ENCODE results near the gene SYT13.

Gene SYT13

GRCh38 chr11:45321031-45321595, 35.0 kb upstream of the SYT13 start:
- H3K27ac Mint-ChIP-seq = no peak overlapping the region
- peaks cover 17% of the 10 kb centered on the region for H3K27me3 Mint-ChIP-seq
- H3K4me1 Mint-ChIP-seq (ENCODE audit: low read depth) = no peaks in the 10 kb centered on the region
- H3K36me3 Mint-ChIP-seq (ENCODE audit: low read depth) = no peaks in the 10 kb centered on the region
- H3K4me3 Mint-ChIP-seq = no peak overlapping the region
- no peaks in the 10 kb centered on the region for H3K9me3 Mint-ChIP-seq

DNA sequence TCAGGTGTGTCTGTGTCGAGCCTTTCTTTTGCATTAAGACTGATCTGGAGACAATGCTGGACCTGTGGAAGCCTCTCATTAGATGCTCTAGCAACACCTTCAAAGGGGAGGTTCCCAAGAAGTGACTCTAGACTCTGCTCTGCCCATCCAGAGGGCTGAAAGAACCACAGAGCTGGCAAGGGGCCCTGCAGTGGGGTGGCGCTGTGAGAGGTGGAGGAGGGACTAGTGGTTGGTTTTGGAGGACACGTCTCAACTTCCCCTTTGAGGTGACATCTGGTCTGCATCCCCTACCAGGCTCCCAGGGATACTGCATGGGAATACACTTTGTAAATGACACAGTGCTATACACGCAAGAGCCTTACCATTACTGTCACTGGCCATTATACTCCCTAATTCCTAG, 34.2 kb upstream of the SYT13 start:
- Mint-ChIP-seq H3K27ac (no peak overlapping the region), H3K36me3 (ENCODE audit: low read depth) (no peaks in the 10 kb centered on the region), H3K27me3 (peaks cover 17% of the 10 kb centered on the region), H3K4me1 (ENCODE audit: low read depth) (no peaks in the 10 kb centered on the region), H3K4me3 (no peak overlapping the region), H3K9me3 (no peaks in the 10 kb centered on the region)

DNA sequence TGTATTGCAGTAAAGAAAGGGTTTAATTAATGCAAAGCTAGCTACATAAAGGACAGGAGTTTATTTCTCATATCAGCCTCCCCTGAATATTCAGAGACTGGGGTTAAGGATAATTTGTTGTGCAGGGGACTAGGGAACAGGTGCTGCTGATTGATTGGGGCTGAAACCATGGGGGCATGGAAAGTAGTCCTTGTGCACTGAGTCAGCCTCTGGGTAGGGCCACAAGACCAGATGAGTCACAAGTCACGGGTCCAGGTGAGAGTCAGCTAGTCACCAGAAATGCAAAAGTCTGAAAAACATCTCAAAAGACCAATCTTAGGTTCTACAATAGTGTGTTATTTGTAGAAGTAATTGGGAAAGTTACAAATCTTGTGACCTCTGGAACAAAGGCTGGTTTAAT, 32.9 kb upstream of the SYT13 start:
- no peaks in the 10 kb centered on the region for H3K36me3 Mint-ChIP-seq (ENCODE audit: low read depth)
- H3K4me1 Mint-ChIP-seq (ENCODE audit: low read depth) = no peaks in the 10 kb centered on the region
- H3K27ac Mint-ChIP-seq = no peak overlapping the region
- no peak overlapping the region for H3K4me3 Mint-ChIP-seq
- H3K27me3 Mint-ChIP-seq = peaks cover 21% of the 10 kb centered on the region
- no peaks in the 10 kb centered on the region for H3K9me3 Mint-ChIP-seq

DNA sequence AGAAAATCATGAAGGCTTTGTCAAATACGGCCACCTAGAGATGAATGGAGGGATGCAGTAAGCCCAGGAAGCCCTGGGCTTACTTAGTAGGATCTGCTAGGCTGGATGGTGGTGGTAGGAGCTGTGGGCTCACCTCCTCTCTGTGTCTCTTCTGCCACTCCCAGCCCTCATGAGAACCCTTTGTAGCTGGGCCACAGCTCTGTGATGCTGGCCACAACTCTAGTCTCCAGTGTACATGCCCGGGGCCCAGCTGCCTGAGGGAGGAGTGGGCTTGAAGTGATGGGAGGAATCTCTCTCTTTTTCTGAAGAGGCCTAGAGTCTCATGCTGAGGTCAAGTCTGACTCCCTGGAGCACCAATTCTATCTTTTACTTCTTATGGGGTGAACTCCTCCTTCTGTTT, 32.4 kb upstream of the SYT13 start:
- Mint-ChIP-seq H3K9me3 (no peaks in the 10 kb centered on the region), H3K4me3 (no peak overlapping the region), H3K27me3 (peaks cover 21% of the 10 kb centered on the region), H3K4me1 (ENCODE audit: low read depth) (no peaks in the 10 kb centered on the region), H3K36me3 (ENCODE audit: low read depth) (no peaks in the 10 kb centered on the region), H3K27ac (no peak overlapping the region)

DNA sequence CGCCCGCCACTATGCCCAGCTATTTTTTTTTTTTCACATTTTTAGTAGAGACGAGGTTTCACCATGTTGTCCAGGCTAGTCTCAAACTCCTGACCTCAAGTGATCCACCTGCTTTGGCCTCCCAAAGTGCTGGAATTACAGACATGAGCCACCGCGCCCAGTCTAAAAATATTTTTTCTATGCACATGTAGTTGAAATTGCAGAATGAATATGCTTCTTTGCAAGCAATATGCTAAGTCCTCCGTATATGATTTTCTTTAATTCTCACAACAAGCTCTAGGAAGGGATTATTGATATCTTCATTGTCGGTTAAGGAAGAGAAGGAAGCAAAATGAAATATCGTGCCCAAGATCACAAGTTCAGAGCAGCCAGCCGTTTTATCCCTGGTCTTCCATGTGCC, 30.1 kb upstream of the SYT13 start:
- Mint-ChIP-seq H3K9me3 (no peaks in the 10 kb centered on the region), H3K36me3 (ENCODE audit: low read depth) (no peaks in the 10 kb centered on the region), H3K27ac (no peak overlapping the region), H3K4me3 (no peak overlapping the region), H3K4me1 (ENCODE audit: low read depth) (no peaks in the 10 kb centered on the region), H3K27me3 (peaks cover 26% of the 10 kb centered on the region)

- Mint-ChIP-seq H3K36me3 (ENCODE audit: low read depth) (no peaks in the 10 kb centered on the region), H3K4me3 (no peak overlapping the region), H3K27me3 (peaks cover 26% of the 10 kb centered on the region), H3K9me3 (no peaks in the 10 kb centered on the region), H3K27ac (no peak overlapping the region), H3K4me1 (ENCODE audit: low read depth) (no peaks in the 10 kb centered on the region)
These were observed 28.8 kb upstream of the SYT13 start for GRCh38 chr11:45314900-45315299.

- H3K4me3 Mint-ChIP-seq = no peak overlapping the region
- no peaks in the 10 kb centered on the region for H3K36me3 Mint-ChIP-seq (ENCODE audit: low read depth)
- H3K27ac Mint-ChIP-seq = no peak overlapping the region
- H3K4me1 Mint-ChIP-seq (ENCODE audit: low read depth) = no peaks in the 10 kb centered on the region
- H3K27me3 Mint-ChIP-seq = peaks cover 26% of the 10 kb centered on the region
- H3K9me3 Mint-ChIP-seq = no peaks in the 10 kb centered on the region
These were observed 27.2 kb upstream of the SYT13 start for GRCh38 chr11:45313171-45313865.

DNA sequence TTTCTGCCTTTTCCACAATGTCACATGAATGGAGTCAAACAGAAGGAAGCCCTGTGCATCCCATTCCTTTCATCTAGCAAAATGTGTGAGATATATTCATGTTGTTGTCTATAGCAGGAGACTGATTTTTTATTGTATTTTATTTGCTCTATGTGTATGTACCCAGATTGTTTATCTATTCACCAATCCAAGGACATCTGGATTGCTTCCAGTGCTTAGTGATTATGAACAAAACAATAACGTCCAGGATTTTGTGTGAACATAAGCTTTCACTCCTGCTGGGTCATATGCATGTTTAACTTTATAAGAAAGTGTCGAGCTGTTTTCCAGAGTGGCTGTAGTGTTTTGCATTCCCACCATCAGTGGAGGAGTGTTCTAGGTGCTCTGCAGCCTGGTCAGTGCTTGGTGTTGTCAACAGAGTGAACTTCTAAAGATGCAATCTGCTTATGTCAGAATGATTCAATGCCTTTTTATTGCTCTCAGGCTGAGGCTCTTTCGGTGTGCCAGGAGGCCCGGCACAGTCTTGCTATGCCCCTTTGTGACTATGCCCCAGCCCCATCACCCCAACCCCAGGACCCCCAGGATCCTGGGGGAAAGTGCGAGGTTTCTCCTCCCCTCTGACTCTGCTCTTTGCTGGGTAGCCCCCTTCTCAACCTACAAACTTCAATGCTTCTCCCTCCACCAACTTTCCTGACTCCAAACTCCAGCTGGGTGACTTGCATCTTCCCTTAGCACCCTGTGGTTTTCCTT, 19.9 kb upstream of the SYT13 start:
- no peak overlapping the region for H3K27ac Mint-ChIP-seq
- no peak overlapping the region for H3K4me3 Mint-ChIP-seq
- H3K9me3 Mint-ChIP-seq = no peaks in the 10 kb centered on the region
- H3K4me1 Mint-ChIP-seq (ENCODE audit: low read depth) = no peaks in the 10 kb centered on the region
- no peaks in the 10 kb centered on the region for H3K36me3 Mint-ChIP-seq (ENCODE audit: low read depth)
- H3K27me3 Mint-ChIP-seq = peaks cover 4% of the 10 kb centered on the region

- no peaks in the 10 kb centered on the region for H3K36me3 Mint-ChIP-seq (ENCODE audit: low read depth)
- no peaks in the 10 kb centered on the region for H3K4me1 Mint-ChIP-seq (ENCODE audit: low read depth)
- no peak overlapping the region for H3K27ac Mint-ChIP-seq
- H3K27me3 Mint-ChIP-seq = peaks cover 4% of the 10 kb centered on the region
- H3K4me3 Mint-ChIP-seq = no peak overlapping the region
- H3K9me3 Mint-ChIP-seq = no peaks in the 10 kb centered on the region
These were observed 18.8 kb upstream of the SYT13 start for GRCh38 chr11:45304992-45305335.

GRCh38 chr11:45304111-45304991, 18.2 kb upstream of the SYT13 start:
- H3K36me3 Mint-ChIP-seq (ENCODE audit: low read depth) = no peaks in the 10 kb centered on the region
- H3K4me3 Mint-ChIP-seq = no peak overlapping the region
- H3K4me1 Mint-ChIP-seq (ENCODE audit: low read depth) = no peaks in the 10 kb centered on the region
- peaks cover 4% of the 10 kb centered on the region for H3K27me3 Mint-ChIP-seq
- H3K27ac Mint-ChIP-seq = no peak overlapping the region
- no peaks in the 10 kb centered on the region for H3K9me3 Mint-ChIP-seq

DNA sequence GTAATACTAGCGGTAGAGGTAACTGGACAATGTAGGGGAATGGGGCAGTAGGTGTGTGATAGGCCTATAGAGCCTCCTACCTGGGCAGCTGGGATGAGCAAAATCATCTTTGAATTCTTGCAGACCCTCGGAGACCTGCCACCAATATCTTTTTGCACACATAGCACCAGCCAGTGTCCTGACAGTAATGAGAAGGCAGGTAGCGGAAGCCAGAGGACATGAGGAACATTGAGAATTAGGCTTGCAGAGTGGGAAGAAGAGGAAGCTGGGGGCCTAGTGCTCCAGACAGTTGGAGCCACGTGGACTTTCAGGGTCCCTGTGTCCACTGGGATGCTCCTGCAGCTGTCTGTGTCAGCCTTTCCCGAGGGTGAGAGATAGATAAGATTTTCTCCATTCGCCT, 17.2 kb upstream of the SYT13 start:
- Mint-ChIP-seq H3K4me3 (no peak overlapping the region), H3K4me1 (ENCODE audit: low read depth) (no peaks in the 10 kb centered on the region), H3K36me3 (ENCODE audit: low read depth) (no peaks in the 10 kb centered on the region), H3K27me3 (peaks cover 8% of the 10 kb centered on the region), H3K27ac (no peak overlapping the region), H3K9me3 (no peaks in the 10 kb centered on the region)

DNA sequence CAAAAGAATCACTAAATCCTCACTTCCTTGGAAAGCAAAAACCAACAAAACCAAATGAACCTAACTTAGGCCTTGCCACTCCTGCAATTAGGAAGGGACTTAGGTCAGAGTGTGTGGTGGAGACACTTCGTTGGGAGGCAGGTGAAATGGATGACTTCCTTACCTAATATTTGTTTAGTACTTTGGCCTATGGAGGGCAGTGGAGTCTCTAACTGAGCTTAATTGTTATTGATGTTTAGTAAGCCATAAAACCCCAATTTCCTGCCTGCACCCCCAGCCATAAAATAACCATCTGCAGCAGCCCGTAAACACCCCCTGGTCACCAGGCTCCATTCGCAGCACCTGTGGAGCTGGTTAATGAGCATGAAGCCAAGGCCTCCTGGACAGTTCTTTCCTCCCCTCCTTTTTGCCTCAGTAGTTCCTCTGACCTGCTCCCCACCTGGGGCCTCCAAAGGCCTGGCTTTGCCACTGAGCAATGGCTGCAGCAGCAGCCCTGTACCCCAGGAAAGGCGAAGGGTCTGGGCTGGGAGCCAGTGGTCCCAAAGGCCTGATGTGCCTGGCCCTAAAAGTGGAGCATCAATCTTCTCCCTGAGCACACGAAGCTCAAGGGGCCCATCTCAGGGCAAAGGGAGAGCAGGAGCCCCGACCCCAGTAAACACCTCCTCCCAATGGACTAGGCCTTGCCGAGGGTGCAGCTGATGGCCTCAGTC, 15.6 kb upstream of the SYT13 start:
- peaks cover 13% of the 10 kb centered on the region for H3K27me3 Mint-ChIP-seq
- no peak overlapping the region for H3K4me3 Mint-ChIP-seq
- no peak overlapping the region for H3K27ac Mint-ChIP-seq
- no peaks in the 10 kb centered on the region for H3K9me3 Mint-ChIP-seq
- no peaks in the 10 kb centered on the region for H3K36me3 Mint-ChIP-seq (ENCODE audit: low read depth)
- no peaks in the 10 kb centered on the region for H3K4me1 Mint-ChIP-seq (ENCODE audit: low read depth)

GRCh38 chr11:45300715-45301114, 14.6 kb upstream of the SYT13 start:
- Mint-ChIP-seq H3K4me3 (no peak overlapping the region), H3K4me1 (ENCODE audit: low read depth) (no peaks in the 10 kb centered on the region), H3K27me3 (peaks cover 10% of the 10 kb centered on the region), H3K27ac (no peak overlapping the region), H3K9me3 (no peaks in the 10 kb centered on the region), H3K36me3 (ENCODE audit: low read depth) (no peaks in the 10 kb centered on the region)

DNA sequence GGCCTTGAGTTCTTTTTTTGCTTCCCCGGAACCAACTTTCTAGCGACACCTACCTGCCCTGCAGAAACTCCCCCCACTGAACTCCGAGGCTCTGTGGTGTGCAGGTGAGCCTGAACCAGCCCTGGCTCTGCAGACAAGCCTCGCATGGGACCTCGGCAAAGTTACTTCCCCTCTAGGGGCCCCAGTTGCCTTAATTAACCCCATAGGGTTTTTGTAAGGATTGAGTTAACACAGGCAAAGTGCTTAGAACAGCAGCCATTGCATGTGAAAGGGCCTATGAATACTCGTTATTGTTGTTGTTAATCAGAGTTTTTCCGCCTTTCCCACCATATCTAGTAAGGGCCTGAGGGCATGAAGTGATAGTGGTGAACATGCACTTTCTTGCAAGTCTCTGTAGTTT, 12.6 kb upstream of the SYT13 start:
- Mint-ChIP-seq H3K27me3 (peaks cover 18% of the 10 kb centered on the region), H3K27ac (no peak overlapping the region), H3K4me1 (ENCODE audit: low read depth) (no peaks in the 10 kb centered on the region), H3K36me3 (ENCODE audit: low read depth) (no peaks in the 10 kb centered on the region), H3K4me3 (no peak overlapping the region), H3K9me3 (no peaks in the 10 kb centered on the region)
